Neutrophil (primary cell): ENCODE measurements around the gene TARBP2.

Experiments used
- H3K27ac ChIP-seq: fragments of 200-600 bp; sonication (generic); 2 replicates; pipeline ENCODE4 v1.5.1; 2016; ENCODE audit warnings: mild to moderate bottlenecking, moderate library complexity
- H3K27me3 ChIP-seq: fragments of 200-600 bp; sonication (generic); 2 replicates; pipeline ENCODE4 v1.6.0; 2016; ENCODE audit warnings: mild to moderate bottlenecking
- H3K36me3 ChIP-seq: fragments of 200-600 bp; sonication (generic); 2 replicates; pipeline ENCODE4 v1.5.1; 2017
- H3K4me1 ChIP-seq, 2 experiments: fragments of 200-600 bp in 1 of 2; sonication (generic) in 1 of 2; 1 replicate in 1 of 2; 2 replicates in 1 of 2; pipeline versions ENCODE4 v1.5.1 to v1.6.1; 2013 to 2016; ENCODE audit warnings: low read depth in 1 of 2, low read length in 1 of 2, mild to moderate bottlenecking in 1 of 2, moderate library complexity in 1 of 2; ENCODE audit not compliant: control insufficient read depth in 1 of 2, insufficient read depth in 1 of 2
- H3K4me3 ChIP-seq, 2 experiments: fragments of 200-600 bp in 1 of 2; sonication (generic) in 1 of 2; 1 replicate in 1 of 2; 2 replicates in 1 of 2; pipeline ENCODE4 v1.5.1; 2013 to 2016; ENCODE audit warnings: low read depth in 1 of 2, low read length in 1 of 2, mild to moderate bottlenecking in 1 of 2, moderate library complexity in 1 of 2
- H3K9me3 ChIP-seq: fragments of 200-600 bp; sonication (generic); 2 replicates; pipeline ENCODE4 v1.5.1; 2016
- TF ChIP-seq, protein P1 (sequence below): fragments of 200-600 bp; sonication (generic); IDR thresholded peaks from 2 replicates; pipeline ENCODE4 v1.5.1; 2016; ENCODE audit warnings: antibody characterized with exemption

TARBP2 gene

GRCh38 chr12:53467880-53468279 is 33.2 kb upstream of the TARBP2 start:
- H3K36me3 ChIP-seq: peaks cover 100% of the 10 kb centered on the region
- H3K27me3 ChIP-seq: no peaks in the 10 kb centered on the region
- H3K9me3 ChIP-seq: no peaks in the 10 kb centered on the region
- TF ChIP-seq, protein P1, sequence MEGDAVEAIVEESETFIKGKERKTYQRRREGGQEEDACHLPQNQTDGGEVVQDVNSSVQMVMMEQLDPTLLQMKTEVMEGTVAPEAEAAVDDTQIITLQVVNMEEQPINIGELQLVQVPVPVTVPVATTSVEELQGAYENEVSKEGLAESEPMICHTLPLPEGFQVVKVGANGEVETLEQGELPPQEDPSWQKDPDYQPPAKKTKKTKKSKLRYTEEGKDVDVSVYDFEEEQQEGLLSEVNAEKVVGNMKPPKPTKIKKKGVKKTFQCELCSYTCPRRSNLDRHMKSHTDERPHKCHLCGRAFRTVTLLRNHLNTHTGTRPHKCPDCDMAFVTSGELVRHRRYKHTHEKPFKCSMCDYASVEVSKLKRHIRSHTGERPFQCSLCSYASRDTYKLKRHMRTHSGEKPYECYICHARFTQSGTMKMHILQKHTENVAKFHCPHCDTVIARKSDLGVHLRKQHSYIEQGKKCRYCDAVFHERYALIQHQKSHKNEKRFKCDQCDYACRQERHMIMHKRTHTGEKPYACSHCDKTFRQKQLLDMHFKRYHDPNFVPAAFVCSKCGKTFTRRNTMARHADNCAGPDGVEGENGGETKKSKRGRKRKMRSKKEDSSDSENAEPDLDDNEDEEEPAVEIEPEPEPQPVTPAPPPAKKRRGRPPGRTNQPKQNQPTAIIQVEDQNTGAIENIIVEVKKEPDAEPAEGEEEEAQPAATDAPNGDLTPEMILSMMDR: no peak
- H3K4me1 ChIP-seq: no peaks in the 10 kb centered on the region
- H3K4me3 ChIP-seq: no peak overlapping the region
- H3K27ac ChIP-seq: no peak overlapping the region

DNA sequence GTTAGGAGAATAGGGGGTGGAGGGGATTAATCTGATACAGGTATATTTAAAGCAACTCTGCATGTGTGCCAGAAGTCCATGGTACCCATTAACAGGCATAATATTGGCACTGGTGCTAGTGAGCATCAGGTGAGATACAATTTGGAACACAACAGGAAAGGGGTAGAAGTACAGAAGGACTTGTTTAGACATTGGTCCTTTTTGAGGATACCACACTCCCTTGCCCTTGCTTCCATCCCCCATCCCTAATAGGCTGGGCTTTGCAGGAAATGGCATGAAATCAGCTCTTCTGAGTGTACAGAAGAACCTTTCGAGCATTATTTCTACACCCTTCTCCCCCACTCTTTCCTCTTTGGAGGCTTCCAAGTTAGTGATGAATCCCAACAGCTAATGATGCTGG is 32.8 kb upstream of the TARBP2 start:
- no peaks in the 10 kb centered on the region for H3K9me3 ChIP-seq
- H3K4me1 ChIP-seq: no peaks in the 10 kb centered on the region
- no peaks in the 10 kb centered on the region for H3K27me3 ChIP-seq
- H3K27ac ChIP-seq: no peak overlapping the region
- TF ChIP-seq, protein P1: no peak
- H3K4me3 ChIP-seq: no peak overlapping the region
- H3K36me3 ChIP-seq: peaks cover 100% of the 10 kb centered on the region

DNA sequence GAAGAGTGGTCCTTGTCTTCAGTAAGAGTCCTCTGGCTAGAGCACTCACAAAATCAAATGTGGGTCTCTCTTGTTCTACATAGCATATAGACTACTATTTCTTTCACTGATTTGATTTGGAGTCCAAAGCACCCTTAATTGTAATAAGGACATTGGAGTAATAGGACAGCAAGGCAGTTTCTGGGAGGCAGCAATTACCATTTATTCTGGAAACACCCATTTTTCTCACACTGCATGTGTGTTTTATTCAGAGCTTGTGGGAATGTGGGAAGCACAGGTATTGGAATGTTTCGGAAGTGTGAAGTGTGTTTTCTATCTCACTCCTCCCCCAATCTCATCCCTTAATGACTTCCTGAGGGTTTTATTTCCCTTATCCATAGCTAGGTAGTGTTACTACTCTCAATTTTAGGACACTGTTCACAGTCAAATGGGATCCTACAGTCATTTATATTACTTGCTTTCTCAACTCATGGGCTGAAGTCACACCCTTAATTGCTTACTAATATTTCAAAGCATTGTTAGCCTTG is 29.0 kb upstream of the TARBP2 start:
- TF ChIP-seq, protein P1: no peak
- H3K27ac ChIP-seq: peak overlapping the region; percentile 11
- H3K27me3 ChIP-seq: no peaks in the 10 kb centered on the region
- no peak overlapping the region for H3K4me3 ChIP-seq
- H3K36me3 ChIP-seq: peaks cover 100% of the 10 kb centered on the region
- no peaks in the 10 kb centered on the region for H3K9me3 ChIP-seq
- H3K4me1 ChIP-seq: no peaks in the 10 kb centered on the region

GRCh38 chr12:53474077-53474476 is 27.0 kb upstream of the TARBP2 start:
- Histone ChIP-seq H3K27me3 (no peaks in the 10 kb centered on the region), H3K27ac (no peak overlapping the region), H3K4me3 (no peak overlapping the region), H3K36me3 (peaks cover 100% of the 10 kb centered on the region), H3K4me1 (no peaks in the 10 kb centered on the region), H3K9me3 (no peaks in the 10 kb centered on the region)
- TF ChIP-seq, protein P1: no peak

DNA sequence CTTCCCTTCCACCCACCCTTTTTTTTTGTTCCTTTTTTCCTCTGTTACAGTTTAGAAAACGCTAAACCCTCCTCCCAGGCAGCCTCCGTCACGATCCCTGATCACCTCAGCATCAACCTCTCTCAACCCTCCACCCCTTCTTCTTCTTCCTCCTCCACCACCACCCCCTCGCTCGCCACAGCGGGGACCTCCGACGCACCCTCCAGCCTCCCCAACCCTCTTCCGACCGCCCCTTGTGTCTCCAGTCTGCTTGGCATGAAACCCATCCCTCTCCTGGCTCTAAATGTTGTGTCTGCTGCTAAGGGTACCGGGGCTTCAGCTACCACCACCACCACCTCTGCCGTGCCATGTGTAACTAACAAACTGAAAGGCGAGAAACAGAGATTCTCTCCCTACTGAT is 26.3 kb upstream of the TARBP2 start:
- TF ChIP-seq, protein P1: no peak
- H3K4me3 ChIP-seq: no peak overlapping the region
- H3K27ac ChIP-seq: no peak overlapping the region
- H3K36me3 ChIP-seq: peaks cover 100% of the 10 kb centered on the region
- H3K27me3 ChIP-seq: no peaks in the 10 kb centered on the region
- H3K9me3 ChIP-seq: no peaks in the 10 kb centered on the region
- no peaks in the 10 kb centered on the region for H3K4me1 ChIP-seq

GRCh38 chr12:53476769-53477209 is 24.3 kb upstream of the TARBP2 start:
- H3K9me3 ChIP-seq: no peaks in the 10 kb centered on the region
- no peaks in the 10 kb centered on the region for H3K27me3 ChIP-seq
- H3K4me3 ChIP-seq: no peak overlapping the region
- H3K4me1 ChIP-seq: no peaks in the 10 kb centered on the region
- peaks cover 99% of the 10 kb centered on the region for H3K36me3 ChIP-seq
- H3K27ac ChIP-seq: no peak overlapping the region
- TF ChIP-seq, protein P1: no peak
